GM23248 (cell line): Measurements from ENCODE around the gene EMILIN1.

Experiments used
- EZH2 ChIP-seq: fragments of 200-600 bp; sonication (generic); IDR thresholded peaks from 2 replicates; pipeline ENCODE4 v1.6.1; 2018; ENCODE audit warnings: antibody characterized with exemption, mild to moderate bottlenecking; ENCODE audit not compliant: insufficient read depth, poor library complexity, severe bottlenecking
- EZH2phosphoT487 ChIP-seq: fragments of 200-600 bp; sonication (generic); IDR thresholded peaks from 2 replicates; pipeline ENCODE4 v1.6.1; 2018; ENCODE audit warnings: antibody characterized with exemption, moderate library complexity, mild to moderate bottlenecking, low read depth; ENCODE audit not compliant: insufficient read depth

DNA sequence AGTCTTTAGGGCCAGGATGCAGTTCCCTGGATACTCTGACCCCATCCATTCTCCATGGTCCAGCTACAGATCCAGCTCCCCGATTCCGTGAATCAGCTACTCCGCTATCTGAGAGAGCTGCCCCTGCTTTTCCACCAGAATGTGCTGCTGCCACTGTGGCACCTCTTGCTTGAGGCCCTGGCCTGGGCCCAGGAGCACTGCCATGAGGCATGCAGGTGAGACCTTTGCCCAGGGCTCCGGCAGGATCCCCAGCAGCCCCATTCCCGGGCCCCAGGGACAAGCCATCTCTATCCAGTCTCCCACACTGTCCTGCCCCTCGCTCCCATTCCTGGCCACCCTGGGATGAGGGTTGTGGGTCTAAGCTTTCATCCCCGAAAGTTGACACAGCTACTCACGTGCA is 38.1 kb upstream of the EMILIN1 start:
- TF ChIP-seq EZH2phosphoT487 (no peak), EZH2 (no peak)
